K562 (cell line): ENCODE results near the gene DPP10. TPM values are rescaled to one million over a fixed set of nuclear protein-coding genes. Genes with fewer than 3 reads are reported as not detected.

ENCODE experiments used
- ATAC-seq: fragments of 200-7000 bp; cut with Tn5 transposase; 3 replicates; pipeline ENCODE4 v1.9.1; 2020; ENCODE audit warnings: moderate library complexity
- BruUV-seq: library from RNA; stranded (reverse); fragments of 400-500 nt; replicated peaks from 2 replicates; lab custom pipeline; 2021; lab: Mats Ljungman, UMichigan
- CTCF ChIA-PET: fragments of 300-600 bp; formaldehyde crosslinking; extraction: SDS; loops from one replicate; lab custom pipeline; 2021; ENCODE audit warnings: low intra/inter-chr PET ratio; lab: Yijun Ruan, JAX
- POLR2A ChIA-PET: fragments of 300-600, 350-650 bp; sonication (Branson Sonifier 250); formaldehyde crosslinking; extraction: SDS; loops from one replicate; lab custom pipeline; 2021; ENCODE audit warnings: antibody characterized with exemption, inconsistent platforms; lab: Yijun Ruan, JAX
- DNase-seq, 4 experiments: peaks; one replicate each; pipeline versions ENCODE4 v3.0.0 to v3.0.0-alpha.2; 2011 to 2018; ENCODE audit warnings: low spot score in 3 of 4, mixed read lengths in 3 of 4; ENCODE audit errors: extremely low read depth in 1 of 4
- FAIRE-seq: peaks from 2 replicates; lab custom pipeline; 2011; peaks lifted over from hg19 to GRCh38; lab: Jason Lieb, UNC
- H2AFZ ChIP-seq: 2 replicates; pipeline ENCODE4 v1.6.0; 2011; ENCODE audit warnings: low read depth, low read length, control low read depth, inconsistent platforms
- H3K27ac ChIP-seq: fragments of 200-600 bp; 3 replicates; pipeline ENCODE4 v1.8.0; 2011; ENCODE audit warnings: low read depth, mild to moderate bottlenecking, control low read depth, inconsistent platforms, low read length, moderate library complexity, mixed read lengths; ENCODE audit errors: extremely low read depth
- H3K27me3 ChIP-seq, 2 experiments: fragments of 300-600 bp in 1 of 2; 2 replicates in 1 of 2; 3 replicates in 1 of 2; pipeline versions ENCODE4 v1.6.0 to v1.8.0; 2011; ENCODE audit warnings: inconsistent platforms in 2 of 2, low read length in 2 of 2, mild to moderate bottlenecking in 1 of 2, mixed read lengths in 1 of 2, moderate library complexity in 1 of 2; ENCODE audit not compliant: control insufficient read depth in 2 of 2, insufficient read depth in 2 of 2
- H3K36me3 ChIP-seq: fragments of 300-600 bp; 3 replicates; pipeline ENCODE4 v1.8.0; 2011; ENCODE audit warnings: mild to moderate bottlenecking, low read length, inconsistent platforms; ENCODE audit not compliant: control insufficient read depth, insufficient read depth
- H3K4me1 ChIP-seq, 2 experiments: fragments of 200-600 bp in 1 of 2; replicated peaks in 1 of 2; 2 replicates in 1 of 2; 3 replicates in 1 of 2; pipeline versions ENCODE4 v1.5.1 to v1.8.0; 2011; ENCODE audit warnings: inconsistent platforms in 2 of 2, low read length in 2 of 2, mild to moderate bottlenecking in 1 of 2, mixed read lengths in 1 of 2, moderate library complexity in 1 of 2; ENCODE audit not compliant: control insufficient read depth in 2 of 2, insufficient read depth in 2 of 2
- H3K4me2 ChIP-seq: 2 replicates; pipeline ENCODE4 v1.6.1; 2011; ENCODE audit warnings: low read length, control low read depth, inconsistent platforms, mixed read lengths; ENCODE audit not compliant: insufficient read depth
- H3K4me3 ChIP-seq: fragments of 200-600 bp; sonication (generic), shearing (Covaris generic); 2 replicates; pipeline ENCODE4 v1.5.1; 2016; ENCODE audit warnings: control low read depth, inconsistent platforms
- H3K79me2 ChIP-seq: fragments of 200-600 bp; 3 replicates; pipeline ENCODE4 v1.8.0; 2011; ENCODE audit warnings: low read length, inconsistent platforms; ENCODE audit not compliant: control insufficient read depth, insufficient read depth
- H3K9ac ChIP-seq, 2 experiments: 2 replicates each; pipeline versions ENCODE4 v1.6.0 to v1.6.1; 2011; ENCODE audit warnings: low read depth in 2 of 2, low read length in 2 of 2, control low read depth in 1 of 2, inconsistent platforms in 1 of 2, mild to moderate bottlenecking in 1 of 2, mixed read lengths in 1 of 2; ENCODE audit not compliant: insufficient read depth in 1 of 2
- H3K9me1 ChIP-seq: one replicate; pipeline ENCODE4 v1.6.0; 2011; ENCODE audit warnings: inconsistent platforms, mild to moderate bottlenecking, low read length, moderate library complexity; ENCODE audit not compliant: control insufficient read depth, insufficient read depth
- H3K9me3 ChIP-seq: replicated peaks from 2 replicates; pipeline ENCODE4 v1.5.1; 2011; ENCODE audit warnings: low read depth, low read length, inconsistent platforms; ENCODE audit not compliant: control insufficient read depth, insufficient read depth
- H4K20me1 ChIP-seq: replicated peaks from 2 replicates; pipeline ENCODE4 v1.6.1; 2011; ENCODE audit warnings: low read length, inconsistent platforms, mixed read lengths; ENCODE audit not compliant: control insufficient read depth, insufficient read depth
- ATF6 ChIP-seq: sonication (generic); formaldehyde crosslinking; IDR thresholded peaks from 2 replicates; pipeline ENCODE4 v1.4.0; 2020; ENCODE audit warnings: mild to moderate bottlenecking, missing genetic modification reagents
- CREB5 ChIP-seq: fragments of 250-450 bp; sonication (Bioruptor Pico); IDR thresholded peaks from 2 replicates; pipeline ENCODE4 v1.5.0; 2020; ENCODE audit warnings: mild to moderate bottlenecking
- ELF4 ChIP-seq: fragments of 450-650 bp; formaldehyde crosslinking; IDR thresholded peaks from 2 replicates; pipeline ENCODE4 v1.4.0; 2022; ENCODE audit warnings: missing genetic modification characterization
- HNRNPK ChIP-seq: fragments of 200-400 bp; formaldehyde crosslinking; IDR thresholded peaks from one replicate; pipeline ENCODE4 v1.6.1; 2018; ENCODE audit warnings: mild to moderate bottlenecking, low read depth, low read length; ENCODE audit not compliant: poor library complexity, severe bottlenecking
- ILK ChIP-seq: fragments of 450-650 bp; IDR thresholded peaks from 2 replicates; pipeline ENCODE4 v1.6.1; 2016; ENCODE audit warnings: missing genetic modification characterization, low read depth, mild to moderate bottlenecking, missing compliant biosample characterization, moderate library complexity, borderline replicate concordance
- MAFF ChIP-seq: IDR thresholded peaks from 2 replicates; pipeline ENCODE4 v1.6.1; 2012; ENCODE audit warnings: low read length, improper control_type of control experiment
- MAFK ChIP-seq: IDR thresholded peaks from 2 replicates; pipeline ENCODE4 v1.6.1; 2011; ENCODE audit warnings: low read length, improper control_type of control experiment
- SIN3A ChIP-seq, 2 experiments: fragments of 150-350 bp in 1 of 2; IDR thresholded peaks; 2 replicates each; pipeline ENCODE4 v1.6.1; 2011 to 2016; ENCODE audit warnings: borderline replicate concordance in 2 of 2, low read depth in 2 of 2, low read length in 2 of 2, mild to moderate bottlenecking in 2 of 2, moderate library complexity in 2 of 2; ENCODE audit not compliant: control insufficient read depth in 1 of 2
- SPI1 ChIP-seq: IDR thresholded peaks from 2 replicates; pipeline ENCODE4 v1.6.1; 2011; ENCODE audit warnings: low read depth, low read length, control low read depth, borderline replicate concordance
- SUPT5H ChIP-seq: fragments of 450-650 bp; IDR thresholded peaks from 2 replicates; pipeline ENCODE4 v1.6.1; 2016
- TEAD2 ChIP-seq: fragments of 450-650 bp; IDR thresholded peaks from 2 replicates; pipeline ENCODE4 v1.6.1; 2016; ENCODE audit warnings: missing genetic modification characterization, control low read depth, missing compliant biosample characterization
- ZBTB2 ChIP-seq: fragments of 450-650 bp; IDR thresholded peaks from 2 replicates; pipeline ENCODE4 v1.6.1; 2016; ENCODE audit warnings: antibody characterized with exemption
- ZBTB49 ChIP-seq: sonication (generic); formaldehyde crosslinking; IDR thresholded peaks from 2 replicates; pipeline ENCODE4 v1.8.0; 2022; ENCODE audit warnings: missing genetic modification reagents, mild to moderate bottlenecking, borderline replicate concordance
- ZNF311 ChIP-seq: fragments of 250-450 bp; sonication (Bioruptor Pico); IDR thresholded peaks from 2 replicates; pipeline ENCODE4 v1.4.0; 2020; ENCODE audit warnings: mild to moderate bottlenecking, moderate library complexity
- ZNF316 ChIP-seq: fragments of 450-650 bp; IDR thresholded peaks from 2 replicates; pipeline ENCODE4 v1.6.1; 2016
- WGBS: fragments of 100-300 bp; shearing (Covaris generic); methylation state at CpG from one replicate; pipeline ENCODE4 v1.1.6; 2016; ENCODE audit warnings: low coverage, mixed read lengths; ENCODE audit not compliant: insufficient coverage; ENCODE audit errors: missing lambda C conversion rate; 5-methylcytosine and 5-hydroxymethylcytosine counted together
- in situ Hi-C: fragments of 300-500 bp; cut with MboI; formaldehyde crosslinking; loops from 4 replicates; pipeline ENCODE4 v1.15.0; 2018; ENCODE audit warnings: inconsistent platforms, mixed read lengths
- intact Hi-C: fragments of 100-400 bp; cut with micrococcal nuclease; formaldehyde crosslinking; loops from 2 replicates; pipeline ENCODE4 v1.14.2; 2022
- polyA plus RNA-seq, 8 experiments: library from polyadenylated mRNA; depleted of rRNA in 4 of 8; stranded (reverse) in 5 of 8; unstranded in 3 of 8; fragments of >200 nt; fragmentation: Nextera tagmentation in 2 of 8; fragmentation: Illumina TruSeq in 1 of 8; extraction: Ambion mirVana in 2 of 8; extraction: Trizol in 1 of 8; gene quantifications; 2 replicates each; pipeline versions ENCODE4 v1.2.1 to v1.2.3, GENCODE V29; 2011 to 2014; ENCODE audit warnings: inconsistent platforms in 1 of 8, missing spikeins in 1 of 8
- total RNA-seq, 7 experiments: library from RNA; depleted of rRNA in 6 of 7; stranded (reverse); fragments of >200 nt in 6 of 7; fragmentation: Illumina TruSeq in 2 of 7; extraction: Trizol in 2 of 7; gene quantifications; 2 replicates each; pipeline versions ENCODE4 v1.2.1 to v1.2.3, GENCODE V29; 2011 to 2021; ENCODE audit warnings: low replicate concordance in 1 of 7

Gene DPP10
- total and polyA plus RNA-seq, 9 of the 15 experiments (the other 6 are each of a cell fraction or from before 2014, with no cell fraction given), result not detected

GRCh38 chr2:114814355-114814754 is 371.9 kb downstream of the DPP10 start:
- DNase-seq (no peak), ATAC-seq (no peak), FAIRE-seq (no peak)
- TF ChIP-seq ZBTB2 (no peak), SPI1 (no peak), SUPT5H (no peak), CREB5 (CRISPR knock-in tag) (no peak), MAFF (0 out of 2 replicates have a peak, but pooled peaks have one; percentile 25), ZBTB49 (CRISPR knock-in tag) (no peak), TEAD2 (tag) (no peak), MAFK (peak; percentile 28; the same call in 1 of the 2 replicates), ZNF316 (peak; percentile 38; the same call in 1 of the 2 replicates), ILK (tag) (no peak), ELF4 (CRISPR knock-in tag) (no peak), ZNF311 (CRISPR knock-in tag) (no peak), SIN3A (IDR thresholded peaks at IDR 0.05; ENCODE audit: borderline replicate concordance in 2 of 2, control insufficient read depth in 1 of 2, low read depth in 2 of 2, low read length in 2 of 2) (no peak), HNRNPK (no peak), ATF6 (no peak)
- Histone ChIP-seq H3K9me3 (no peaks in the 10 kb centered on the region), H3K9me1 (no peaks in the 10 kb centered on the region), H3K4me3 (no peak overlapping the region), H3K27ac (no peak overlapping the region), H3K9ac (no peak overlapping the region), H3K36me3 (no peaks in the 10 kb centered on the region), H3K4me1 (no peaks in the 10 kb centered on the region), H4K20me1 (no peaks in the 10 kb centered on the region), H2AFZ (no peak overlapping the region), H3K79me2 (no peaks in the 10 kb centered on the region), H3K4me2 (no peak overlapping the region), H3K27me3 (no peaks in the 10 kb centered on the region)
- no TSS peak for BruUV-seq
- WGBS, result 0% methylated on average over 6 of the region's 6 CpGs
- in situ Hi-C loops, result no loop called here
- intact Hi-C loops, result no loop called here
- CTCF ChIA-PET, result no interaction called here
- POLR2A ChIA-PET, result no interaction called here
